Activated CD8-positive, alpha-beta T cell treated with anti-CD3 and anti-CD28 coated beads, Interleukin-2, amount 10 ng/mL, durations not matched to agents 7 days and 5 days (primary cell): ENCODE data around the gene PADI3. TPM values are rescaled to one million over a fixed set of nuclear protein-coding genes. Genes with fewer than 3 reads are reported as not detected.

Source experiments
- ATAC-seq: fragments of 150-1000 bp; cut with Tn5 transposase; one replicate; pipeline ENCODE4 v1.10.0; 2021; ENCODE audit warnings: moderate library complexity
- CTCF ChIA-PET: fragments of 350-600 bp; sonication (Branson Sonifier 250); formaldehyde crosslinking; loops from one replicate; lab custom pipeline; 2021; ENCODE audit warnings: antibody characterized with exemption; lab: Charles Lee
- POLR2A ChIA-PET: fragments of 350-600 bp; sonication (Branson Sonifier 250); formaldehyde crosslinking; loops from one replicate; lab custom pipeline; 2021; ENCODE audit warnings: antibody characterized with exemption; lab: Charles Lee
- DNase-seq: peaks from one replicate; pipeline ENCODE4 v3.0.0-alpha.2; 2020
- H3K27ac Mint-ChIP-seq: one replicate; pipeline ENCODE4 v1.8.0; 2021; ENCODE audit warnings: mild to moderate bottlenecking, mixed read lengths
- H3K27me3 Mint-ChIP-seq: one replicate; pipeline ENCODE4 v1.8.0; 2021; ENCODE audit warnings: low read depth, mixed read lengths
- H3K36me3 Mint-ChIP-seq: one replicate; pipeline ENCODE4 v1.8.0; 2021; ENCODE audit warnings: low read depth, mixed read lengths
- H3K4me1 Mint-ChIP-seq: one replicate; pipeline ENCODE4 v1.8.0; 2021; ENCODE audit warnings: low read depth, mixed read lengths
- H3K4me3 Mint-ChIP-seq: one replicate; pipeline ENCODE4 v1.8.0; 2021; ENCODE audit warnings: mild to moderate bottlenecking, mixed read lengths
- H3K9me3 Mint-ChIP-seq: one replicate; pipeline ENCODE4 v1.8.0; 2022; ENCODE audit warnings: mixed read lengths; ENCODE audit not compliant: insufficient read depth
- total RNA-seq, 2 experiments: library from RNA; stranded (reverse); gene quantifications; one replicate each; pipeline ENCODE4 v1.2.3, GENCODE V29; 2021

The PADI3 gene
- total RNA-seq, 2 experiments from 2014 or later = not detected

GRCh38 chr1:17207966-17208418, 40.9 kb upstream of the PADI3 start:
- ATAC-seq = peak; percentile 77
- DNase-seq = peak; percentile 74
- no peaks in the 10 kb centered on the region for H3K9me3 Mint-ChIP-seq
- no peak overlapping the region for H3K4me3 Mint-ChIP-seq
- POLR2A ChIA-PET = no interaction called here
- CTCF ChIA-PET = interaction anchor here (1.6 kb wide), 1 partner anchor 82 kb away, joined by 4 read pairs; no protein-coding TSS in a partner anchor
- H3K36me3 Mint-ChIP-seq = no peaks in the 10 kb centered on the region
- H3K27me3 Mint-ChIP-seq = peaks cover 49% of the 10 kb centered on the region
- peak overlapping the region; percentile 69 for H3K27ac Mint-ChIP-seq
- peaks cover 57% of the 10 kb centered on the region for H3K4me1 Mint-ChIP-seq

GRCh38 chr1:17208546-17208945, 40.4 kb upstream of the PADI3 start:
- H3K36me3 Mint-ChIP-seq = no peaks in the 10 kb centered on the region
- CTCF ChIA-PET = no interaction called here
- peaks cover 48% of the 10 kb centered on the region for H3K27me3 Mint-ChIP-seq
- ATAC-seq (no peak), DNase-seq (no peak)
- H3K4me3 Mint-ChIP-seq = no peak overlapping the region
- POLR2A ChIA-PET = no interaction called here
- peak overlapping the region; percentile 33 for H3K27ac Mint-ChIP-seq
- H3K9me3 Mint-ChIP-seq = no peaks in the 10 kb centered on the region
- H3K4me1 Mint-ChIP-seq = peaks cover 57% of the 10 kb centered on the region

- Mint-ChIP-seq H3K36me3 (no peaks in the 10 kb centered on the region), H3K9me3 (no peaks in the 10 kb centered on the region), H3K4me3 (no peak overlapping the region), H3K27ac (no peak overlapping the region), H3K4me1 (peaks cover 56% of the 10 kb centered on the region), H3K27me3 (peaks cover 48% of the 10 kb centered on the region)
- no peak for ATAC-seq
- POLR2A ChIA-PET = no interaction called here
- CTCF ChIA-PET = no interaction called here
- no peak for DNase-seq
These were observed 39.5 kb upstream of the PADI3 start for GRCh38 chr1:17209430-17209829.

GRCh38 chr1:17210176-17210575, 38.7 kb upstream of the PADI3 start:
- peaks cover 53% of the 10 kb centered on the region for H3K4me1 Mint-ChIP-seq
- DNase-seq (no peak), ATAC-seq (no peak)
- CTCF ChIA-PET = no interaction called here
- no peaks in the 10 kb centered on the region for H3K9me3 Mint-ChIP-seq
- H3K27me3 Mint-ChIP-seq = peaks cover 47% of the 10 kb centered on the region
- H3K27ac Mint-ChIP-seq = no peak overlapping the region
- no peak overlapping the region for H3K4me3 Mint-ChIP-seq
- H3K36me3 Mint-ChIP-seq = no peaks in the 10 kb centered on the region
- POLR2A ChIA-PET = no interaction called here

- POLR2A ChIA-PET = no interaction called here
- Mint-ChIP-seq H3K9me3 (no peaks in the 10 kb centered on the region), H3K4me3 (no peak overlapping the region), H3K4me1 (peaks cover 53% of the 10 kb centered on the region), H3K36me3 (no peaks in the 10 kb centered on the region), H3K27me3 (peaks cover 50% of the 10 kb centered on the region), H3K27ac (no peak overlapping the region)
- no peak for ATAC-seq
- CTCF ChIA-PET = no interaction called here
- no peak for DNase-seq
These were observed 37.5 kb upstream of the PADI3 start for GRCh38 chr1:17211377-17211776.

GRCh38 chr1:17212009-17212408, 36.9 kb upstream of the PADI3 start:
- POLR2A ChIA-PET = no interaction called here

GRCh38 chr1:17212487-17213121, 36.3 kb upstream of the PADI3 start:
- DNase-seq (peak; percentile 84), ATAC-seq (peak; percentile 75)
- Mint-ChIP-seq H3K27ac (no peak overlapping the region), H3K36me3 (no peaks in the 10 kb centered on the region), H3K9me3 (no peaks in the 10 kb centered on the region), H3K4me3 (peak overlapping the region; percentile 32), H3K27me3 (peaks cover 56% of the 10 kb centered on the region), H3K4me1 (peaks cover 44% of the 10 kb centered on the region)
- POLR2A ChIA-PET = interaction anchor here (1.0 kb wide), 1 partner anchor 11 kb away, joined by 6 read pairs; no protein-coding TSS in a partner anchor
- CTCF ChIA-PET = interaction anchor here (0.8 to 1.2 kb wide), 2 partner anchors 51 to 87 kb away, joined by 3 to 4 read pairs; no protein-coding TSS in a partner anchor

More at GRCh38 chr1:17212009-17212408, 36.9 kb upstream of the PADI3 start:
- DNase-seq (no peak), ATAC-seq (no peak)
- Mint-ChIP-seq H3K36me3 (no peaks in the 10 kb centered on the region), H3K4me3 (no peak overlapping the region), H3K9me3 (no peaks in the 10 kb centered on the region), H3K27me3 (peaks cover 52% of the 10 kb centered on the region), H3K27ac (no peak overlapping the region), H3K4me1 (peaks cover 50% of the 10 kb centered on the region)
- CTCF ChIA-PET = no interaction called here

GRCh38 chr1:17213148-17213781, 35.6 kb upstream of the PADI3 start:
- Mint-ChIP-seq H3K27me3 (peaks cover 60% of the 10 kb centered on the region), H3K27ac (no peak overlapping the region), H3K4me3 (peak overlapping the region; percentile 32), H3K4me1 (peaks cover 37% of the 10 kb centered on the region), H3K9me3 (no peaks in the 10 kb centered on the region), H3K36me3 (no peaks in the 10 kb centered on the region)
- ChIA-PET POLR2A (interaction anchor here (1.0 kb wide), 1 partner anchor 12 kb away, joined by 6 read pairs; no protein-coding TSS in a partner anchor), CTCF (interaction anchor here (0.8 to 1.2 kb wide), 2 partner anchors 51 to 87 kb away, joined by 3 to 4 read pairs; no protein-coding TSS in a partner anchor)
- DNase-seq = no peak
- no peak for ATAC-seq

- H3K27ac Mint-ChIP-seq = no peak overlapping the region
- no peak overlapping the region for H3K4me3 Mint-ChIP-seq
- POLR2A ChIA-PET = no interaction called here
These were observed 35.1 kb upstream of the PADI3 start for GRCh38 chr1:17213782-17214148.

GRCh38 chr1:17214876-17215544, 33.9 kb upstream of the PADI3 start:
- no peaks in the 10 kb centered on the region for H3K36me3 Mint-ChIP-seq
- no peak overlapping the region for H3K27ac Mint-ChIP-seq
- H3K27me3 Mint-ChIP-seq = peaks cover 50% of the 10 kb centered on the region
- no peak overlapping the region for H3K4me3 Mint-ChIP-seq
- H3K4me1 Mint-ChIP-seq = peaks cover 33% of the 10 kb centered on the region
- no peak for DNase-seq
- no peaks in the 10 kb centered on the region for H3K9me3 Mint-ChIP-seq
- ChIA-PET CTCF (no interaction called here), POLR2A (no interaction called here)
- no peak for ATAC-seq

More at GRCh38 chr1:17213782-17214148, 35.1 kb upstream of the PADI3 start:
- H3K4me1 Mint-ChIP-seq = peaks cover 34% of the 10 kb centered on the region
- ATAC-seq = no peak
- CTCF ChIA-PET = no interaction called here
- no peak for DNase-seq
- H3K36me3 Mint-ChIP-seq = no peaks in the 10 kb centered on the region
- H3K27me3 Mint-ChIP-seq = peaks cover 59% of the 10 kb centered on the region
- H3K9me3 Mint-ChIP-seq = no peaks in the 10 kb centered on the region

GRCh38 chr1:17215545-17215890, 33.4 kb upstream of the PADI3 start:
- Mint-ChIP-seq H3K9me3 (no peaks in the 10 kb centered on the region), H3K36me3 (no peaks in the 10 kb centered on the region), H3K27me3 (peaks cover 50% of the 10 kb centered on the region), H3K4me1 (peaks cover 30% of the 10 kb centered on the region), H3K4me3 (no peak overlapping the region), H3K27ac (no peak overlapping the region)
- DNase-seq (no peak), ATAC-seq (no peak)
- CTCF ChIA-PET = no interaction called here
- POLR2A ChIA-PET = no interaction called here

- ATAC-seq (no peak), DNase-seq (no peak)
- no peak overlapping the region for H3K27ac Mint-ChIP-seq
- H3K36me3 Mint-ChIP-seq = no peaks in the 10 kb centered on the region
- POLR2A ChIA-PET = no interaction called here
- CTCF ChIA-PET = no interaction called here
- H3K4me1 Mint-ChIP-seq = peaks cover 27% of the 10 kb centered on the region
- H3K4me3 Mint-ChIP-seq = no peak overlapping the region
- no peaks in the 10 kb centered on the region for H3K9me3 Mint-ChIP-seq
- peaks cover 47% of the 10 kb centered on the region for H3K27me3 Mint-ChIP-seq
These were observed 32.8 kb upstream of the PADI3 start for GRCh38 chr1:17216078-17216477.
